ENCODE results near the gene FOXO3.

Gene FOXO3

GRCh38 chr6:108550256-108550655 lies 10.5 kb upstream of the FOXO3 start:
- no peak overlapping the region for H3K4me2 ChIP-seq (ENCODE audit: low read length)
- no peak overlapping the region for H3K27ac ChIP-seq (ENCODE audit: low read length)
- H3K36me3 ChIP-seq (replicated peaks; ENCODE audit: low read depth, low read length), result no peaks in the 10 kb centered on the region
- H3K9ac ChIP-seq (ENCODE audit: low read length), result no peak overlapping the region
- no peaks in the 10 kb centered on the region for H3K9me3 ChIP-seq (ENCODE audit: insufficient read depth, low read length)
- H3K79me2 ChIP-seq (ENCODE audit: low read length), result no peaks in the 10 kb centered on the region
- H3K4me3 ChIP-seq (ENCODE audit: low read length), result no peak overlapping the region
- H3K4me1 ChIP-seq (ENCODE audit: low read length), result no peaks in the 10 kb centered on the region
- no peaks in the 10 kb centered on the region for H4K20me1 ChIP-seq (ENCODE audit: insufficient read depth, low read length)
- peaks cover 24% of the 10 kb centered on the region for H3K27me3 ChIP-seq (ENCODE audit: low read depth, low read length)
- H2AFZ ChIP-seq (ENCODE audit: low read depth, low read length), result no peak overlapping the region
- TF ChIP-seq EZH2phosphoT487 (IDR thresholded peaks at IDR 0.05; ENCODE audit: low read depth) (no peak), CTCF (IDR thresholded peaks at IDR 0.05; ENCODE audit: low read depth, low read length) (no peak)

DNA sequence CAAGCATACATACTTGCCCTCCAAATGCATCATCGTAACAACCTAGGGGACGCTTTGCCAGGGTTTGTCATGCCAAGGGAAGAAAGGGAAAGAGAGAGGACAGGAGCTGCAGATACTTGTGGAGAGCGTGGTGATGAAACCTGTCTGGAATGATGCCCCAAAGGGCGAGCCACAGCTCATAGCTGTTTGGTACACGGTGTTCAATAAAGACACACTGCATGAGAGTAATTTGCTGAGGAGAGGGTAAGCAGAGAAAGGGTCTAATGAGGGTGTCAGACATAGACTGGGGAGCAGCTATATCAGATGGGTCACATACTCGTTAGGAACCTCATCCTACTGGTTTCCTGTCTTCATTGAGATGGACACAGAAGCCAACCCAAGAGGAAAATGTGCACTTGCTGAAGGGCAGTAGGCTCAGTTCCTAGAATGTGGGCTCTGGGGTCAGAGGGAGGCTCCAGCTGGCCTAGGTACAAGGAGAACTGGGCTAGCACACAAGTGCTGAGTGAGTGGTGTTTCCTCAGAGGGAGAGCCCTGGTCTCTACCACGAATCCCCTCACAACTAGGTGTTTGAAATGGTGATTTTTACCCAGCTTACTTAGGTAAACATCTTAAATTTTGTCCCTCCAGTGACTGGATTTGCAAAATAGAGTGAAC lies 5.2 kb upstream of the FOXO3 start:
- no peak overlapping the region for H2AFZ ChIP-seq (ENCODE audit: low read depth, low read length)
- no peak overlapping the region for H3K4me3 ChIP-seq (ENCODE audit: low read length)
- no peak overlapping the region for H3K27ac ChIP-seq (ENCODE audit: low read length)

GRCh38 chr6:108556250-108556649 lies 4.5 kb upstream of the FOXO3 start:
- H3K9ac ChIP-seq (ENCODE audit: low read length), result no peak overlapping the region
- no peaks in the 10 kb centered on the region for H4K20me1 ChIP-seq (ENCODE audit: insufficient read depth, low read length)
- H3K4me3 ChIP-seq (ENCODE audit: low read length), result no peak overlapping the region
- TF ChIP-seq CTCF (IDR thresholded peaks at IDR 0.05; ENCODE audit: low read depth, low read length) (no peak), EZH2phosphoT487 (IDR thresholded peaks at IDR 0.05; ENCODE audit: low read depth) (no peak)
- no peaks in the 10 kb centered on the region for H3K36me3 ChIP-seq (replicated peaks; ENCODE audit: low read depth, low read length)
- H3K4me1 ChIP-seq (ENCODE audit: low read length), result peaks cover 5% of the 10 kb centered on the region; the same call in 1 of the 2 replicates
- no peak overlapping the region for H3K4me2 ChIP-seq (ENCODE audit: low read length)
- no peak overlapping the region for H3K27ac ChIP-seq (ENCODE audit: low read length)
- no peaks in the 10 kb centered on the region for H3K79me2 ChIP-seq (ENCODE audit: low read length)
- peaks cover 26% of the 10 kb centered on the region for H3K27me3 ChIP-seq (ENCODE audit: low read depth, low read length)
- H3K9me3 ChIP-seq (ENCODE audit: insufficient read depth, low read length), result no peaks in the 10 kb centered on the region
- H2AFZ ChIP-seq (ENCODE audit: low read depth, low read length), result no peak overlapping the region

More for the DNA sequence above, 5.2 kb upstream of the FOXO3 start:
- Histone ChIP-seq H3K9me3 (ENCODE audit: insufficient read depth, low read length) (no peaks in the 10 kb centered on the region), H4K20me1 (ENCODE audit: insufficient read depth, low read length) (no peaks in the 10 kb centered on the region), H3K36me3 (replicated peaks; ENCODE audit: low read depth, low read length) (no peaks in the 10 kb centered on the region), H3K9ac (ENCODE audit: low read length) (no peak overlapping the region), H3K4me2 (ENCODE audit: low read length) (no peak overlapping the region), H3K4me1 (ENCODE audit: low read length) (peaks cover 5% of the 10 kb centered on the region; the same call in 1 of the 2 replicates), H3K79me2 (ENCODE audit: low read length) (no peaks in the 10 kb centered on the region), H3K27me3 (ENCODE audit: low read depth, low read length) (peaks cover 26% of the 10 kb centered on the region)
- TF ChIP-seq EZH2phosphoT487 (IDR thresholded peaks at IDR 0.05; ENCODE audit: low read depth) (no peak), CTCF (IDR thresholded peaks at IDR 0.05; ENCODE audit: low read depth, low read length) (no peak)

- Histone ChIP-seq H3K9me3 (ENCODE audit: insufficient read depth, low read length) (no peaks in the 10 kb centered on the region), H3K4me1 (ENCODE audit: low read length) (peaks cover 5% of the 10 kb centered on the region; the same call in 1 of the 2 replicates), H3K27me3 (ENCODE audit: low read depth, low read length) (peaks cover 31% of the 10 kb centered on the region), H3K9ac (ENCODE audit: low read length) (peak overlapping the region; percentile 81), H3K4me3 (ENCODE audit: low read length) (peak overlapping the region; percentile 97), H2AFZ (ENCODE audit: low read depth, low read length) (peak overlapping the region; percentile 80; the same call in 1 of the 2 replicates), H3K27ac (ENCODE audit: low read length) (no peak overlapping the region), H4K20me1 (ENCODE audit: insufficient read depth, low read length) (no peaks in the 10 kb centered on the region; the same call in 1 of the 2 replicates), H3K36me3 (replicated peaks; ENCODE audit: low read depth, low read length) (no peaks in the 10 kb centered on the region), H3K4me2 (ENCODE audit: low read length) (peak overlapping the region; percentile 92), H3K79me2 (ENCODE audit: low read length) (no peaks in the 10 kb centered on the region)
- TF ChIP-seq CTCF (IDR thresholded peaks at IDR 0.05; ENCODE audit: low read depth, low read length) (no peak), EZH2phosphoT487 (IDR thresholded peaks at IDR 0.05; ENCODE audit: low read depth) (no peak)
Observed at GRCh38 chr6:108556866-108557493, 3.7 kb upstream of the FOXO3 start.

All from OCI-LY3 (cell line).